GDM1 (cell line): ENCODE results near the gene HMGN4.

Source experiments
- DNase-seq: peaks from one replicate; lab custom pipeline; 2025; lab: John Stamatoyannopoulos, UW

The HMGN4 gene

DNA sequence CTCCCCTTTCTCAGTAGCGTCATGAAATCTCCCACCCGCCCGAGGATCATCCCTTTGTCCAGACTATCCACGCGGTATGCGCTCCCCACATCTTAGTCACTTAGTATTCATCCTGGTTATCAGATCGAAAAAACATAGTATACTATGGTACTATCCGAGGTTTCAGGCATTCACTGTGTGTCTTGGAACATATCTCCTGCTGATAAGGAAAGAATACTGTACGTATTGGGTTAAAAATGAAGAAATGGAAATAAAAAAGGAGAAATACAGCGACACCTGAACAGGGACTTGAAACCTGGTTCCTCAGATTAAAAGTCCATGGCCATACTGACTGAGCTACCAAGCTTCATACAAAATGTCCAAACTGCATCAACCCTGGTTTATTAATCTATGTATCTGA, 14.0 kb downstream of the HMGN4 start:
- no peak for DNase-seq

DNA sequence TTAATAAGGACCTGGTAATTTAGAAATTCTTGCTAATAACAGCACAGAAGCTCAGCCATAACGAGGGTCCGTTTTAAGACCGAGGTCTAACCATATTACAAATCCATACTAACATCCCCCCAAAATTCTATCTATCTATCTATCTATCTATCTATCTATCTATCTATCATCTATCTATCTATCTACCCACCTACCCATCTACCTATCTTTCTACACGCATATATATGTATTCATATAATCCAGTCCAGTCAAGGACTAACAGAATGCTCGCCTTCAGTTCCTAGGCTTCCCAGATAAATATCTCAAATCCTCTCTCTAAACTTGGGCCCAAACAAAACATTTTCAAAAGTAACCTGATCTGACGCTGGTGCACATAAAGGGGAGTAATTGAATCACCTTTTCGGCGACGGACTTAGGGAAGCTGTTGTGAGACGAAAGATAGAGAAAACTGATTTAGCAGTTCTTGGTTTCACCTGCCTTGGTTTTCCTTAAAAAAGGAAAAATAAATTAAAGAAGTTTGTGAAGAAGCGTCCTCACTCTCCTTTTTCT, 14.5 kb downstream of the HMGN4 start:
- DNase-seq = no peak

DNA sequence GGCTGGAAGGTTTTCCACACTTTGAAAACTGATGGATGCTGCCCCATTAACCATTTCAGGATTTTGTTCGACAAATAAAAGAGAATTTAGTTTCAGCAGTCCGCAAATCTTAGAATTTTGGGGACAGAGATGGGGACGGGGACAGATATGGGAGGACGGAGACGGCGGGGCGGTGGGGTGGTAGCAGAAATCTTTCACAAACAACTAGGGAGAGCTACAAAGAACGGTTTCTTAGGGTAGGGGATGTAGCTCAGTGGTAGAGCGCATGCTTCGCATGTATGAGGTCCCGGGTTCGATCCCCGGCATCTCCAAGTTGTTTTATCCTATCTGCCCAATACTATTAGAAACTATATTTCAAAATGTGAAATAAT, 15.1 kb downstream of the HMGN4 start:
- DNase-seq = peak; percentile 61

DNA sequence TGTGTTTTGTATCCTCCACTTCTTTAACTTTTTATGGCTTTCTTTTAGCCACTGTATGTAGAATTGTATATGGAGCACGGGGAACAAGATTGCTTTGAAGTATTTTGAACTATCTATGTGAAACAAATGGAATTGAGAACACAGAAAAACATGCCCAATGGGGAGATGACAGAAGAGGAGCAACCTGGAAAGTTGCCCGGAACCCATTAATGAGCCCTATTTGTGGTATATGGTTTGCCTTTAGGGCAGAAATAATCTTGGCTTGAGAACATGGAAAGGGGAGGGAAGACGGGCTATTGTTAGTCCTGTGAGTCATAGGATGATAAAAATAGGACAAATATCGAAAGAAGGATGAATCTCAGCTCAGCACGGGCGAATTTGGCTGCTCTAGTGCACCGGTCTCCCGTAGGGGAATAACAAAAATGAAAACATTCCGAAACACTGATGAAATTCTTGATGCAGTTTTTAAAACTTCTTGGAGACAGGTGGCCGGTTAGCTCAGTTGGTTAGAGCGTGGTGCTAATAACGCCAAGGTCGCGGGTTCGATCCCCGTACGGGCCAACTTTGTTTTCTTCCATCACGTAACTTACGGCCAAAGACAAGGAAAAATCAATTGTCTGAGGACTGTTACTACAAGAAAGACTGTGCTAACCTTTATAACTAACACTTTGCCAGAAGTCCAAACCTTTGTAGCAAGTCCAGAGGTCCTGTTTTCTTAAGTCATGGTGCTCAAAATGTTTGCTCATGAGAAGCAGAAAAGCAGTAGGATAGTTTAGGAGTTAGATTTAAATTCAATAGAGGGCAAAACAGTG, 15.7 kb downstream of the HMGN4 start:
- peak; percentile 66 for DNase-seq

DNA sequence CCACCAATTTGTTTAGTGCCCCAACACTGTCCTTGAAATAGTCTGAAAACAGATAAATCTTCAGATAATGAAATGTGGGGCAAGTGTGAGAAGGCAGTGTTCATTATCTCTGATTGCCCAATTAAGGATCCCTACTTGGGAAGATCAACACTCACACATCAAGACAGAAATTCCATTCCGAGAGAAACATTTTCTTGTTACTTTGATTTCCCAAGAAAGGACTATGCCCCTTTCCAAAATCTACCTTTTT, 16.2 kb downstream of the HMGN4 start:
- no peak for DNase-seq

DNA sequence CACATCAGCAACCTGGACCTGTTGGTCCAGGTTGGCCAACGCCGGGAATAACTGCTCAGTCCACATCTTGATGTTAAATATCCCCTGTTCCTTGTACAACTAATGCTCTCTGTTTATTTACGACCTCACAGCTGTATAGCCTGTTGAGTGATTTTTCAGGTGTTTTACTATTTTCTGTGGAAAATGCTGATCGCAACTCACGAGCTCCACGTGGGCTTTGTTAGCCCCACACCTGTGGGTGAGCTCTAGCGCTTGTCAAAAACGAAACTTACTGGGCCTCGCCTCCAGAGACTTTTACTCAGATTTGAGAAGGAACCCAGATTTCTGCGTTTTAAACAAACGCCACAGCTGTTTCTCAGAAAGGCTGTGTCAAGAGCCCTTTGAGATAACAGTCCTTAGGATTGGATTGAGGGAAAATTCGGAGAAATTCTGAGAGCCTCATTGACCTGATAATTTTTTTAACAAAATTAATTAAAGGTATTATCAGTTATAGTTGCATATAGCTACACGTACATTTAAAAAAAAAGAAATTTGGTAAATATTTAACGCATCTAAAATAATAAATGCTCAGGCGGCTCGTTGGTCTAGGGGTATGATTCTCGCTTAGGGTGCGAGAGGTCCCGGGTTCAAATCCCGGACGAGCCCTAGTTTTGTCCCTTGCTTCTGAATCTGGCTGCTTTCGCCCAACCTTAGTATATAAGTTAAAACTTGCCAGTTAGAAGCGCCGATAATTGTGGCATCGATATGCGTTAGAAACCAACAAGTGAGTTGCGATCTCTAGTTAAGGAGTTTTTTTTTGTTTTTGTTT, 16.7 kb downstream of the HMGN4 start:
- DNase-seq = no peak

DNA sequence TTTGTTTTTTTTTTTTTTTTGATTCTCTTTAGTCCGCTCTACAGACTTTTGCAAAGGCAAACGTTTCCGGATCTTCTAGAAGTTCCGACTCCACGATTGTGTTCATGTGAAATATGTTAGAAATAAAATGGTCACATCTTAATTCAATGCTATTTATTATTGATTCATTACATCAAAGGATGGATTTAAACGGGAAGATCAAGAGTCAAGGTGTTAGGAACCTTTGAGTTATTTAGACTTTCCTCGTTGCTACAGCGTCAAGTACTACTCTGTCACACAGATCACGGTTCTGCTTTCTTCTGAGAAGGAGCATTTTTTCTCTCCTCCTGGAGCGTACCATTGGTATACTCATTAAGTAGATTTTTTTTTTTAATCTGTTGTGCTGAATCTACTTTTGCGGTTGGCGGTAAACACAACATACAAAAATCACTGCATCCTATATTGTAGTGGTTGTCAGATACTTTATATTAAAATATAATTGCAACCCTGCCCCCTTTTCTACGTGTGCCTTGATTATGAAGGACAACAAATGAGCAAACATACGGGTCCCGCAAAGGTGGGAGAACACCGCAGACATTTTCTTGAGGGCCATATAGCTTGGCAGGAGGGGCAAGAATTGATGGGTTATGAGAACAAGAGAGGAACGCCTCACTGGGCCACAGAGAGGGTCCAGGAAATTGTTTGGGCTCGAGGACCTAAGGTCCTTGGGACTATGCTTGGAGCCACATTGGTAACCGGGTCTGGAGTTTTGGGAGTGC, 17.5 kb downstream of the HMGN4 start:
- DNase-seq = no peak

DNA sequence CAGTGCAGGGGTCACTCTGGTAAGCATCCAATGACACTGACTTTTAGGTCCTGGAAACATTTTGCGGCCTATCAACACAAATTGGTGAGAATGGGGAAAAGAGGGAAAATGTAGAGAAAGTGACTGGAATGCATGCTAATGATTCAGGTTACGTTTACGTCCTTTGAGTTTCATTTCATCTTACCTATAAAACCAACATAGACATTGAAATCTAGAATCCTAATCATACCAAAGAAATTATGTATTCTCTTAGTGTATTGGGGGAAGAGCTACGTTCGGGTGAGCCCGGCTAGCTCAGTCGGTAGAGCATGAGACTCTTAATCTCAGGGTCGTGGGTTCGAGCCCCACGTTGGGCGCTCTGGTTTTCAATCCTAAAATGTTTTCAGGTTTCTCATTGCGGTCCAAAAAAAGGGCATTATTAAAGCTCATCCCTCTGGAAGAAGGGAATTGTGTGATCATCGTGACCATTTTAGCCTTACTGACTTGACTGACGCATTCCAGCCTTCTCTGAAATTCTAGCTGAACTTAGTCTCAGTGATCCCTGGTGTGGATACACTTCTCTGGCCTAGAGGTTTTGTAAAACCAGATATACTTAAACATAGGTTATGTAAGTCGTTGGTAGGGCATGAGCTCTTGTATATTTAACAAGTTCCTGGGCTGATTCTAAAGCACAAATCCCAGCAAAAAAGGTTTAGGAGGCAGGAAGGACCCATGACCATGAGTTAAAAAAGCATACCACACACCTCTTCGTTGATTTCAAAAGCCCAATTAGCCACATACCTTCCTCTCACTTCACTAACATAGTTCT, 18.3 kb downstream of the HMGN4 start:
- no peak for DNase-seq

DNA sequence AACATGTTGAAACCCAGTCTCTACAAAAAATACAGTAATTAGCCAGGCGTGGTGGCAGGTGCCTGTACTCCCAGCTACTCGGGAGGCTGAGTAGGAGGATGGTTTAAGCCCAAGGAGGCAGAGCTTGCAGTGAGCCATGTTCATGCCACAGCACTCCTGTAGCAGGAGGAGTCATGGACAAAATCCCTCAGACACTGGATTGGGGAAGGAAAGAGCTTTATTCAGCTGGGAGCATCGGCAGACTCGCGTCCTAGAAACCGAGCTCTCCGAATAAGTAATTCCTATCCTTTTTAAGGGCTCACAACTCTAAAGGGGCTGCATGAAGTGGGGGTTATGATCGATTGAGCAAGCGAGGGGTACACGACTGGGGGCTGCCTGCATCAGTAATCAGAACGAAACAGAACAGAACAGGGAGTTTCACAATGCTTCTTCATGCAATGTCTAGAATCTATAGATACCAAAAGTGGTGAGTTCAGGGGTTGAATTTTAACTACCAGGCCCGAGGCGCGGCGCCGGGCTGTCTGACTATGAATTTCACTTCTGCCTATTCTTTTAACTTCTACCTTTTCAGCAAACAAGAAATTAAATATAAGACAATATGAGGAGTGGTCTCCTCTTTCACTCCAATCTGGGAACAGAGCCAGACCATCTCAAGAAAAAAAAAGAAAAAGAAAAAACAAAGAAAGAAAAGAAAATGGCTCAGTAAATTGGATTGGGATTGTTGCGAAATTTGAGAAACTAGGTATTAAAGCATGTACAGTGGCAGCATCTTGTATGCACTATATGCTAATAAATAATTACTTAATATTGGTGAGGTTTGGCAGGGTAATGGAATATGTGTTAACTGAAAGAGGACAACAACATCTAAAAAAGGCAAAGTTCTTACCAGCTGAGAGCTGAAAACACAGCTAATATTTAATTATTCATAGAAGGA, 23.6 kb downstream of the HMGN4 start:
- no peak for DNase-seq

DNA sequence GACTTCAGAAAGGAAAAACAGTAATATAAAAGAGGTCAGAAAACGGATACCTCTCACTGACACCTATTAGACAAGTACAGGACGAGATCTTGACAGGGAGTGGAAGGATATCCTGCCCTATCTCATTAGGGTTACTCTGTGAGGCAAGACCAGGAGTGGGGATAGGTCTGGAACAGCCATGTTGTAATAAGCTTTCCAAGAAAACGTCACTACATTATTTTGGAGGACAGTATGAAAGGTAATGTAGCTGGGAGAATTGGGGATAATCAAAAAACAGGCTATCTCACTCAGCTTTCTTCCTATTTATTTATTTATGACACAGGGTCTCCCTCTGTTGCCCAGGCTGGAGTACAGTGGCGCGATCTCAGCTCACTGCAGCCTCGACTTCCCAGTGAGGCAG, 25.3 kb downstream of the HMGN4 start:
- DNase-seq = no peak

DNA sequence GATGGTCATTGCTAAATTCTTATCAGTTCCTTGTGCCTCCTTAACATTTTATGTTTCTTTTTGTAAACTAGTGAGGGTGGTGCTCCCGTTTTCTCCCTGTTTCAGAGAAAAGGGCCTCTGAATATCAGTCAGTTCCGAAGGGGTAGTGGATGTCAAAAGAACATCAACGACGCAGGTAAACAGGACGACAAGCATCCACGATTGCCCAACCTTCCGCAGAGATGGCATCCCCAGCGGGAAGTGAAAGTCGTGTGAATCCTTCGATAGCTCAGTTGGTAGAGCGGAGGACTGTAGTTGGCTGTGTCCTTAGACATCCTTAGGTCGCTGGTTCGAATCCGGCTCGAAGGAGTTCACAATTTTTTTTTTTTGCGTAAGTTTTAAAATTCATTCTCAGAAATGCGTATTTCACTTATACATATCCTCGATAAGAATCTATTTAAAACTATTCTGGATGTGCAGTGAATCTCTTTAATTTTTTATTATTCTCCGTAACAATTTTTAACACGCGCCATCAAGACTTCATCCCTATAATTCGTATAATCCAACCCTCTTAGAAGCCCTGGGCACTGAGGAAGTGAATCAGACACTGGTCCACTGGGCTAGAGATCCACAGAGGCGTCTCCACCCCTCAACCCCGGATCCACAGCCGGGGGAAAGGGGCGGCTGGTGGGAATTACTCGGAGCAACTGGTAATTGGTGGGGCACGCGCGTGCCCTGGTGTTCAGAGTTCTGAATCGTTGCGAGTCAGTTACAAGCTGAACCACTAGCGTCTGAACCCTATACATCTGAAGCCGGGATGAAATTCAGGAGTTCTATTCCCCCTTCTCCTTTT, 30.7 kb downstream of the HMGN4 start:
- DNase-seq = peak; percentile 85

DNA sequence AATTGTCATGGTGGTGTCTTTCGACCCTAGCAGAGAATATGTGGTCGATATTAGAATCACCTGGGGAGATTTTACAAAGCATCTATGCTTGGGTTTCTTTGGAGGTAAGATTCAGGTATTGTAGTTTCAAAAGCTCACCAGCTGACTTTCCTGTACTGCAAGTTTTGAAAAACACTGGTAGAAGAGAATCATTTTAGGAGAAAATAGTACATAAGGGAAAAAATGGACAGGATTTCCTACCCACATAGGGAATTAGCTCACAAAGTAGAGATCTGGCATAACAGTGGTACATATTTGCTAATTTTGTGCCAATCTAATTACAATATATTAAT, 31.2 kb downstream of the HMGN4 start:
- no peak for DNase-seq

DNA sequence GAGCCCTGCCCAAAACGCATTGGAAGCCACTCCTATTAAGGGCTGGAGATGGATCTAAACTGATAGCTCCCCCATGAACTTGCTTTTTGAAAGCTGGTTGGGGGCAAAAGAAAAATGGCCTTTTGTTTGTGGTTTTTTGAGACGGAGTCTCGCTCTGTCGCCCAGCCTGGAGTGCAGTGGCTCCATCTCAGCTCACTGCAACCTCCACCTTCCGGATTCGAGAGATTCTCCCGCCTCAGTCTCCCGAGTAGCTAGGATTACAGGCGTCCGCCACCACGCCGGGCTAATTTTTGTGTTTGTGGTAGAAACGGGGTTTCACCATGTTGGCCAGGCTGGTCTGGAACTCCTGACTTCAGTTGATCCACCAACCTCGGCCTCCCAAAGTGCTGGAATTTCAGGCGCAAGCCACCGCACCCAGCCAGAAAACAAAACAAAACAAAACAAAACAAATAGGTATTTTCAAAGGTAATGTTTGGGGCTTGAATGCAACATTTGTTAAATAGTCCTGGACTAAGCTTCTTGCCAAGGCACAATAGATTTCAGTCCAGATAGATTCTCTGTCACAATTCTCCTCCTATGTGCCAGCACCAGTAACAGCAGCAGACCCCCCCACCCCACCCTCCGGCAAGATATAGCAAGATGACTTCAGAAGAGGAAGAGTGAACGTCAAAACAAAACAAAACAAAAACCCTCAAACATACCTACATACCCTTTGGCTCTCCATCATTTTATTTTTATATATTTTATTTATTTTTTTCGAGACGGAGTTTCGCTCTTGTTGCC, 32.1 kb downstream of the HMGN4 start:
- DNase-seq = no peak

DNA sequence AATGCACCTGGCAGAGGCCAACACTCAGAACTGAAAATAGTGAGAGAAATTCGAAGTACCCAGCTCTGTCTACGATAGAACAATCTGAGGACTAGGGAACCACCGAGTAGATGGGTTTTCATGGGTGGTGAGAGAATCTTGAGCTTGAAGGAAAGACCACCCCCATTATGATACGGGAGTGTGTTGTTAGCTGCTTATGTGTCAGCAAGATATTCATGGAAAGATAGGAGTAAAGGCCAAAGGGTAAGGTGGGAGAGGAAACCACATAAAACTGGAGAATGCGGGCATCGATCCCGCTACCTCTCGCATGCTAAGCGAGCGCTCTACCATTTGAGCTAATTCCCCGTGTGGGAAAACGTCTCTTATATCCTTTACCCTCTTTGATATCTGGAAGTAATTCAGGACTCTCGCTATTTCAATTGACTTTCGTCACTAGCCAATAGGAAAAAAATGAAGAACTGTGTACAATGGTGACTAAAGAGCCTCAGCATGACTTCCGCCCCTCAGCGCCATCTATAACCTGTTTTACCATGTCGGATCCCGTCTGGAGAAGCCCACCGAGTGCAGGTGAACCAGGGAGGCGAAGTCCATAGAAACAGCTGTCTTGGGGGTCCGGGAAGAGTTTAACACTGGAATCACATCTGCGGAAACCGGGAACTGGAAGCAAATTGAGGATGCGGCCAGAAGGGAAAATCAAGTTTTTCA, 33.6 kb downstream of the HMGN4 start:
- DNase-seq = peak; percentile 56

DNA sequence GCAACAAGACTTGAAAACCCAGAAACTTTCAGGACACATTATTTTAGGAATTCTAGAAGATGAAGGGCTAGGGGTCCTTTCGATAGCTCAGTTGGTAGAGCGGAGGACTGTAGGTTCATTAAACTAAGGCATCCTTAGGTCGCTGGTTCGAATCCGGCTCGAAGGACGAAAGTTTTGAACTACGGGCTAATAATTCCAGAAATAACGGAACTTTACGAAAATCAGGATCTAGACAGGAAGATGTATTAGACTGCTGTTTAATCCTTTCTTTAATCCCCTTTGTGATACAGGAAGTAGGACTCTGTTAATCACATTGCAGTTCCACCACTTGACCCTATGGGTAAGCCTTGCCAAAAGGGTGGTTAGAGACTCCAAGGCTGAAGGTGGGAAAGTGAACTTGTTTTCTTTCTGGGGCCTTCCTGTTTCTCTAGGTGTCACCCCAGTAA, 37.4 kb downstream of the HMGN4 start:
- DNase-seq = no peak

DNA sequence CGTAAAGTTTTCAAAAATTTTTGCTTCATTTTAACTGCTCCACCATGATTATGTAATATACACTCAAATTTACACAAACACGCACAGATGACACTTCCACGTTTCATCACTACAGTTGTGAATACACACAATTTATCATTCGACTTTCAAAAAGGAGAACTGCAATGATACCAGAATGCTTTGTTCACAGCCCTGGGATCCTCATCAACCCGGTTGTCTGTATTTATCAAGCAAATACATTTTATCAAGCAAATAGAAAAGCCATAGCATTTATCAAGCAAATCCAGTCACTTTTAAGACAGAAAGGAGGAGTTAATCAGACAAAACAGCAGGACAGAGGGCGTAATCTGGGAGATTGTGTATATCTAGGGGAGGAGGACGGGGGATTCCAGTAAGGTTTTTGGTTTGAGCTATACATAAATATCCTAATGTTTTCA, 38.3 kb downstream of the HMGN4 start:
- no peak for DNase-seq

DNA sequence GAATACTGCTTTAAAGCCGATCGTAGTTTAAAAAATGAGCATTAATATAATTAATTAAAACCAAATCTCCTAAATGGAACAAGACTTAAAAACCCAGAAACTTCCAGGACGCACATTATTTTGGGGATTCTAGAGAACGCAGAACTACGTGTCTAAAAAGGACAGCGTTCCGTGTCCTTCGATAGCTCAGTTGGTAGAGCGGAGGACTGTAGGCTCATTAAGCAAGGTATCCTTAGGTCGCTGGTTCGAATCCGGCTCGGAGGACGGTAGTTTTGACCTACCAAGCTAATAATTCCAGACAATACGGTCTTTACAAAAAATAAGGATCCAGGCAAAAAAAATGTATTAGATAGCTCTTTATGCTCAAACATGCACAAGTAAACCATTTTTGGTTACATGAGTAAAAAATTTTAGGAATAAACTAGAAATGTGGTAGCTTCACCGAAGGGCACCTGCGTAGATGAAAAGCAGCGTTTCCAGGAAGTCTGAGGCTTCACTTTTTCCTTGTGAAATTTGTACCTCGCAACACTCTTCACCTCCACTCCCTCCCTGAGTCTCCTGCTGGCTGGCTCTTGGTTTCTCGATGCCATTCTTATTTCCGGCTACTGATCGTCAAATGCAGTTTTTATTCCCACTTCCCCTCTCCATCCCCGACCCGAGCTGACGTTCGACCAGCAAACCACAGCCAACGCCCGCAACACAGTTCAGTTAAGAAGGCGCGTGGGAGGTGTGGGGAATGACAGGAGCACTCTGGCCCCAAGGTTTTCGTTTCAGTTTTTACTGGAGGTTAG, 39.0 kb downstream of the HMGN4 start:
- peak; percentile 3 for DNase-seq

DNA sequence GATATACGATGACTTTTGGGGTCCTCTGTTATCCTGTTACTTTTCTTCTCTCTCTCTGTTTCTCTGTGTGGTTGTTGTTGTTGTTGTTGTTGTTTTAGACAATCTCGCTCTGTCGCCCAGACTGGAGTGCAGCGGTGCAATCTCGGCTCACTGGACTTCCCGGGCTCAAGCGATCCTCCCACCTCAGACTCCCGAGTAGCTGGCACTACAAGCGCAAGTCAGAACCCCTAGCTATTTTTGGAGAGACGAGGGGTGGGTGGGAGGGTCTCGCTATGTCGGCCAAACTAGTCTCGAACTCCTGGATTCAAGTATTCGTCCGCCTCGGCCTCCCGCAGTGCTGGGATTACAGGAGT, 39.5 kb downstream of the HMGN4 start:
- no peak for DNase-seq
